K562 (cell line): Measurements from ENCODE around the gene WASF1. TPM values are rescaled to one million over a fixed set of nuclear protein-coding genes. Genes with fewer than 3 reads are reported as not detected.

ENCODE experiments used
- CREM ChIP-seq: IDR thresholded peaks from 2 replicates; pipeline ENCODE4 v1.6.1; 2014; ENCODE audit warnings: antibody characterized with exemption, low read depth
- CTCF ChIP-seq, 3 experiments: IDR thresholded peaks in 2 of 3; conservative IDR thresholded peaks in 1 of 3; 2 replicates each; pipeline ENCODE4 v1.5.1; 2011 to 2012; ENCODE audit warnings: low read length in 3 of 3, mild to moderate bottlenecking in 3 of 3, control low read depth in 2 of 3, improper control_type of control experiment in 1 of 3, inconsistent platforms in 1 of 3, low read depth in 1 of 3, mixed read lengths in 1 of 3, moderate library complexity in 1 of 3; ENCODE audit not compliant: insufficient read depth in 2 of 3
- E2F4 ChIP-seq: sonication (generic); formaldehyde crosslinking; IDR thresholded peaks from 2 replicates; pipeline ENCODE4 v1.8.0; 2022; ENCODE audit warnings: mild to moderate bottlenecking, low read depth, missing genetic modification reagents
- HDAC3 ChIP-seq: fragments of 450-650 bp; IDR thresholded peaks from 2 replicates; pipeline ENCODE4 v1.6.1; 2018; ENCODE audit warnings: borderline replicate concordance, mild to moderate bottlenecking, moderate library complexity; ENCODE audit not compliant: partially characterized antibody
- HDGF ChIP-seq: fragments of 450-650 bp; IDR thresholded peaks from 2 replicates; pipeline ENCODE4 v1.6.1; 2016
- HNRNPLL ChIP-seq: fragments of 200-400 bp; formaldehyde crosslinking; IDR thresholded peaks from 2 replicates; pipeline ENCODE4 v1.6.1; 2017; ENCODE audit warnings: low read length, low read depth, mild to moderate bottlenecking; ENCODE audit not compliant: poor library complexity, severe bottlenecking
- PCBP2 ChIP-seq: fragments of 200-400 bp; formaldehyde crosslinking; IDR thresholded peaks from 2 replicates; pipeline ENCODE4 v1.6.1; 2018; ENCODE audit warnings: low read length, low read depth, mild to moderate bottlenecking, moderate library complexity; ENCODE audit not compliant: poor library complexity, severe bottlenecking
- POLR2AphosphoS2 ChIP-seq: IDR thresholded peaks from 2 replicates; pipeline ENCODE4 v1.6.1; 2012; ENCODE audit warnings: low read length, improper control_type of control experiment
- POLR2H ChIP-seq: IDR thresholded peaks from 2 replicates; pipeline ENCODE4 v1.6.1; 2016; ENCODE audit warnings: missing genetic modification characterization, low read depth, mild to moderate bottlenecking, control low read depth, missing compliant biosample characterization, moderate library complexity
- REST ChIP-seq, 2 experiments: fragments of 450-650 bp; formaldehyde crosslinking in 1 of 2; IDR thresholded peaks; 2 replicates each; pipeline versions ENCODE4 v1.4.0 to v1.6.1; 2014 to 2020; ENCODE audit warnings: mild to moderate bottlenecking in 2 of 2, borderline replicate concordance in 1 of 2, low read depth in 1 of 2
- ZBTB43 ChIP-seq: sonication (generic); formaldehyde crosslinking; IDR thresholded peaks from 2 replicates; pipeline ENCODE4 v1.8.0; 2023; ENCODE audit warnings: mild to moderate bottlenecking, missing genetic modification reagents
- ZNF584 ChIP-seq: fragments of 200-800 bp; sonication (Bioruptor generic); IDR thresholded peaks from 2 replicates; pipeline ENCODE4 v1.6.1; 2016; ENCODE audit warnings: low read depth, mild to moderate bottlenecking, missing genetic modification characterization, missing compliant biosample characterization
- polyA plus RNA-seq, 8 experiments: library from polyadenylated mRNA; depleted of rRNA in 4 of 8; stranded (reverse) in 5 of 8; unstranded in 3 of 8; fragments of >200 nt; fragmentation: Nextera tagmentation in 2 of 8; fragmentation: Illumina TruSeq in 1 of 8; extraction: Ambion mirVana in 2 of 8; extraction: Trizol in 1 of 8; gene quantifications; 2 replicates each; pipeline versions ENCODE4 v1.2.1 to v1.2.3, GENCODE V29; 2011 to 2014; ENCODE audit warnings: inconsistent platforms in 1 of 8, missing spikeins in 1 of 8
- total RNA-seq, 7 experiments: library from RNA; depleted of rRNA in 6 of 7; stranded (reverse); fragments of >200 nt in 6 of 7; fragmentation: Illumina TruSeq in 2 of 7; extraction: Trizol in 2 of 7; gene quantifications; 2 replicates each; pipeline versions ENCODE4 v1.2.1 to v1.2.3, GENCODE V29; 2011 to 2021; ENCODE audit warnings: low replicate concordance in 1 of 7

The WASF1 gene
- total and polyA plus RNA-seq, 9 of the 15 experiments (the other 6 are each of a cell fraction or from before 2014, with no cell fraction given): 2.1 to 18.2 (median 7.4) TPM

- TF ChIP-seq REST (IDR thresholded peaks at IDR 0.05; ENCODE audit: borderline replicate concordance) (peak; percentile 50; the same call in 1 of the 2 replicates), REST (CRISPR knock-in tag; IDR thresholded peaks at IDR 0.05; ENCODE audit: low read depth) (no peak), POLR2AphosphoS2 (no peak), HDGF (no peak), E2F4 (CRISPR knock-in tag) (no peak), ZNF584 (no peak), ZBTB43 (CRISPR knock-in tag) (no peak), HDAC3 (no peak), CREM (peak; percentile 40; the same call in 1 of the 2 replicates), POLR2H (tag) (no peak), CTCF (IDR thresholded peaks at IDR 0.05 in 2 of 3, conservative IDR thresholded peaks at IDR 0.05 in 1 of 3; ENCODE audit: insufficient read depth in 2 of 3, low read depth in 1 of 3, low read length in 3 of 3) (peak; percentile 59 to 83 (median 67)), PCBP2 (no peak), HNRNPLL (peak; percentile 38)
Observed at GRCh38 chr6:110178626-110179405, 654 bp downstream of the WASF1 start (continued).
